Panc1 (cell line): ENCODE data around the gene PTK6. TPM values are rescaled to one million over a fixed set of nuclear protein-coding genes. Genes with fewer than 3 reads are reported as not detected.

Source experiments
- ATAC-seq: fragments of 200-7000 bp; cut with Tn5 transposase; 2 replicates; pipeline ENCODE4 v1.9.1; 2020; ENCODE audit warnings: mild to moderate bottlenecking, moderate library complexity
- BruUV-seq: library from RNA; stranded (reverse); fragments of 400-500 nt; replicated peaks from 2 replicates; lab custom pipeline; 2021; lab: Mats Ljungman, UMichigan
- CTCF ChIA-PET: fragments of 300-600 bp; sonication (Branson Sonifier 250); formaldehyde crosslinking; loops from one replicate; lab custom pipeline; 2022; ENCODE audit warnings: antibody characterized with exemption; lab: Charles Lee
- POLR2A ChIA-PET: fragments of 300-600 bp; sonication (Branson Sonifier 250); formaldehyde crosslinking; loops from one replicate; lab custom pipeline; 2022; ENCODE audit warnings: antibody characterized with exemption; lab: Charles Lee
- DNase-seq: peaks from one replicate; pipeline ENCODE4 v3.0.0-alpha.2; 2010; ENCODE audit warnings: low read depth, low spot score
- H3K27ac ChIP-seq: 2 replicates; pipeline ENCODE4 v1.5.1; 2011; ENCODE audit warnings: mild to moderate bottlenecking, low read length, inconsistent platforms
- H3K27me3 ChIP-seq: fragments of 200-500 bp; sonication (Bioruptor generic); 2 replicates; pipeline ENCODE4 v1.6.0; 2014; ENCODE audit warnings: low read length, inconsistent platforms; ENCODE audit not compliant: control insufficient read depth, insufficient read depth
- H3K36me3 ChIP-seq: fragments of 200-500 bp; sonication (Bioruptor generic); 2 replicates; pipeline ENCODE4 v1.5.1; 2014; ENCODE audit warnings: inconsistent platforms, mild to moderate bottlenecking, low read length, moderate library complexity; ENCODE audit not compliant: control insufficient read depth, insufficient read depth
- H3K4me1 ChIP-seq: 2 replicates; pipeline ENCODE4 v1.5.1; 2011; ENCODE audit warnings: inconsistent platforms, mild to moderate bottlenecking, low read length, moderate library complexity; ENCODE audit not compliant: control insufficient read depth, insufficient read depth
- H3K4me3 ChIP-seq, 2 experiments: 2 replicates each; pipeline ENCODE4 v1.5.1; 2011 to 2012; ENCODE audit warnings: low read depth in 2 of 2, low read length in 2 of 2, mild to moderate bottlenecking in 2 of 2, inconsistent platforms in 1 of 2, moderate library complexity in 1 of 2
- H3K9me3 ChIP-seq: fragments of 200-500 bp; sonication (Bioruptor generic); 2 replicates; pipeline ENCODE4 v1.5.1; 2014; ENCODE audit warnings: low read depth, mild to moderate bottlenecking, inconsistent platforms, low read length, moderate library complexity; ENCODE audit not compliant: control insufficient read depth, insufficient read depth
- CTCF ChIP-seq: fragments of 450-650 bp; IDR thresholded peaks from 2 replicates; pipeline ENCODE4 v1.5.1; 2017; ENCODE audit warnings: mild to moderate bottlenecking
- POLR2AphosphoS5 ChIP-seq: IDR thresholded peaks from 2 replicates; pipeline ENCODE4 v1.6.1; 2012; ENCODE audit warnings: mild to moderate bottlenecking, low read depth, low read length, moderate library complexity
- REST ChIP-seq, 2 experiments: IDR thresholded peaks; 2 replicates each; pipeline ENCODE4 v1.6.1; 2011 to 2012; ENCODE audit warnings: low read depth in 2 of 2, control low read depth in 1 of 2, low read length in 1 of 2, mild to moderate bottlenecking in 1 of 2, moderate library complexity in 1 of 2; ENCODE audit not compliant: insufficient read depth in 1 of 2
- SIN3A ChIP-seq: IDR thresholded peaks from 2 replicates; pipeline ENCODE4 v1.6.1; 2012; ENCODE audit warnings: low read depth, mild to moderate bottlenecking, low read length, moderate library complexity, borderline replicate concordance; ENCODE audit not compliant: insufficient read depth
- TCF7L2 ChIP-seq: IDR thresholded peaks from 2 replicates; pipeline ENCODE4 v1.6.1; 2011; ENCODE audit warnings: mild to moderate bottlenecking, low read depth, low read length, inconsistent platforms
- in situ Hi-C: cut with HindIII; loops from 2 replicates; pipeline ENCODE4 v1.10.0; 2016; ENCODE audit warnings: low sequenced_read_pairs, low pct_unique_long_range_greater_than_20kb
- intact Hi-C: fragments of 100-400 bp; cut with micrococcal nuclease; formaldehyde crosslinking; loops from one replicate; pipeline ENCODE4 v1.10.0; 2022; ENCODE audit not compliant: unreplicated experiment
- total RNA-seq: library from RNA; stranded (reverse); gene quantifications from one replicate; pipeline ENCODE4 v1.2.1, GENCODE V29; 2021; ENCODE audit not compliant: unreplicated experiment

PTK6 gene
- total RNA-seq, 1 experiment from 2014 or later = 6.5 TPM

- POLR2A ChIA-PET = no interaction called here
- Histone ChIP-seq H3K4me1 (peaks cover 4% of the 10 kb centered on the region), H3K27me3 (no peaks in the 10 kb centered on the region), H3K4me3 (no peak overlapping the region), H3K9me3 (no peaks in the 10 kb centered on the region), H3K36me3 (no peaks in the 10 kb centered on the region; the same call in 1 of the 2 replicates), H3K27ac (no peak overlapping the region)
- intact Hi-C loops = no loop called here
- ATAC-seq (no peak), DNase-seq (no peak)
- no TSS peak for BruUV-seq
- in situ Hi-C loops = no loop called here
- TF ChIP-seq CTCF (no peak), SIN3A (no peak)
- CTCF ChIA-PET = no interaction called here
Observed at GRCh38 chr20:63502671-63503172, 34.5 kb downstream of the PTK6 start.

GRCh38 chr20:63501818-63502670 lies 35.1 kb downstream of the PTK6 start:
- Histone ChIP-seq H3K27ac (no peak overlapping the region), H3K36me3 (no peaks in the 10 kb centered on the region; the same call in 1 of the 2 replicates), H3K4me3 (no peak overlapping the region), H3K9me3 (no peaks in the 10 kb centered on the region), H3K27me3 (no peaks in the 10 kb centered on the region), H3K4me1 (peaks cover 11% of the 10 kb centered on the region)
- in situ Hi-C loops (no loop called here), intact Hi-C loops (no loop called here)
- BruUV-seq = no TSS peak
- DNase-seq (no peak), ATAC-seq (no peak)
- TF ChIP-seq POLR2AphosphoS5 (no peak), SIN3A (no peak), CTCF (no peak), TCF7L2 (no peak), REST (IDR thresholded peaks at IDR 0.05; ENCODE audit: insufficient read depth in 1 of 2, low read depth in 2 of 2, low read length in 1 of 2) (no peak)
- CTCF ChIA-PET = interaction anchor here (0.6 kb wide), 1 partner anchor 130 kb away, joined by 8 read pairs; no protein-coding TSS in a partner anchor
- POLR2A ChIA-PET = no interaction called here
